ENCODE results near the gene TMEM89. TPM values are rescaled to one million over a fixed set of nuclear protein-coding genes. Genes with fewer than 3 reads are reported as not detected.
A peak's percentile ranks its signal among the peaks of the same experiment; 100 is the strongest.

TMEM89 gene, protein sequence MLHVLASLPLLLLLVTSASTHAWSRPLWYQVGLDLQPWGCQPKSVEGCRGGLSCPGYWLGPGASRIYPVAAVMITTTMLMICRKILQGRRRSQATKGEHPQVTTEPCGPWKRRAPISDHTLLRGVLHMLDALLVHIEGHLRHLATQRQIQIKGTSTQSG
- total RNA-seq = not detected

GRCh38 chr3:48621461-48621869, at the start of gene TMEM89:
Gene TMEM89, minus strand, starts transcription at chr3:48621769. Its CDS starts 13 bp downstream, at chr3:48621756.
- no peak for DNase-seq

GRCh38 chr3:48664929-48665328, 43.4 kb upstream of the TMEM89 start:
- DNase-seq = no peak

DNA sequence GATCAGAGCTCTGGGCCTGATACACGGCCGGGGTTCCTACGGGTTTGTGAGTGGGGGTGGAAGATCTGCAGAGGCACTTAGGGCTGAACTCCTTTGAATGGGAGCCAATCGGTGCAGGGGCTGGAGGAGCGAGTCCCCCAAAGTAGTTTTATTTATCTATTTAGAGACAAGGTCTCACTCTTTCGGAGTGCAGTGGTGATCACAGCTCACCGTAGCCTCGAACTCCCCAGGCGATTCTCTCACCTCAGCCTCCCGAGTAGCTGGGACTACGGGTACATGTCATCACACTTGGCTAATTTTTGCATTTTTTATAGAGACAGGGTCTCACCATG, 42.7 kb upstream of the TMEM89 start:
- no peak for DNase-seq

DNA sequence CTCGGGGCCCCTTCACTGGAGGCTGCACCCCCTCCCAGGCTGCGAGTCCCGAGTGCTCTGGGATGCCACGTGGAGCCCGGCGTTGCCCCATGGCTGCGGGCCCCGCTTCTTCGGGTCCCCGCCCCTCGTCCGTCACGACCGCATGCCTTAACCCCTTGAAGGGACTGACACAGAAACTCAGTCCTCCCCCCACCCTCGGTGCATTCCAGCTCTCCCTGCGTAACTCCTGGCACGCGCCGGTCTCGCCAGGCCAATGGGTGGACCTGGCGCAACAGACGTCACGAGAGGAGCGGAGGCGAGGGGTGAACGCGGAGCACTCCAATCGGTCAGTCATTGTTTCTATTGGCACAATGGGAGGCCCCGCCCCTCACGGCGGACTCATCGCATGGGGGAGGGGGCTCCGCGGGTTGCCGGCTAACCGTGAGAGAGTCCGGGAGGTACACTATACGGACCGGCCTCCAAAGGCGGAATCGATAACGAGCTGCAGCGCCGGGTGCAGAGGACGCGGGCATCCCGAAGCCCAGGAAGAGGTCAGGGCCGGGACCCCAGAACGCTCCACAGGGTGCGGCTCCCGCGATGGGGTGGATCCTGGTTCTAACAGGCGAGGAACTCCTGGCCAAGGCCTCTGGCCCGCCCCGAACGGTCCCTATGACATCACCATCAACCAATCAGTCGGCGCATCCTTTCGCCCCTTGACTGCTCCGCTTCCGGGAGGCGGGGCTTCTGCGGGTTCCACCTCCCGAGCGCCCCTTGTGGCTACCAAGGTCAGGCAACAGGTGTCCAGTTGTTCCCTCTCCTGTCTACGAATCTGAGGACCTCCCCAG, 42.1 kb upstream of the TMEM89 start:
- DNase-seq = peak; percentile 90

- DNase-seq = peak; percentile 78
Observed at GRCh38 chr3:48662753-48663488, 41.4 kb upstream of the TMEM89 start, which contains the start of gene CELSR3. Gene CELSR3, minus strand, starts transcription at chr3:48662886. Its CDS starts 252 bp downstream, at chr3:48662634.

- DNase-seq = no peak
Observed at GRCh38 chr3:48662145-48662752, 40.7 kb upstream of the TMEM89 start.

DNA sequence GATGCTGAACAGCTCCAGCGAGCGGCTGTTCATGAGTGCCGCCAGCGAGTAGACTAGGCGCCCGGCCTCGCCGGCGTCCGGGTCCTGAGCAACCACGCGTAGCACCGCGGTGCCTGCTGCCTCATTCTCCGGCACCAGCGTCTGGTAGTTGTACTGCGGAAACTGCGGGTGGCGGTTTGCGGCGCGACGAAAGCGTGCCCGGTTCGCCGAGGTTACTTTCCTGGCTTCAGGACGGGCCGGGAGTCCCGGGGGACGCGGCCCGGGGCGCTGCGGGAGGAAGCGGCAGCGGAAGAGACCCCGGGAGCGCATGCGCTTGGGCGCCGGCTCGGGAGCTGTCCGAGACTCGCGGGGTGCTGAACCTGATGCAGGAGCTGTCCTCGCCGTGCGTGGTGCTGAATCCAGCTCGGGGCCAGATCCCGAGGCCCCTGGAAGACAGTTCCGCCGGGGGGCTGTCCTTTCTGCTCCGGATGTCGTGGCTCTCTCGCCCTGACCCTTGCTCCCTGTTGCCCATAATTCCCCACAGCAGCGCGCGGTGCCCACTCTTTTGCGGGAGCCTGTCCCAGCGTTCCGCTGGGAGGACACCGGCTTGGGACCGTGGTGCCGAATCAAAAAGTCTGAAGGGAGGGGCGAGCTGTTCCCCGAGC, 40.1 kb upstream of the TMEM89 start:
- peak; percentile 71 for DNase-seq

DNA sequence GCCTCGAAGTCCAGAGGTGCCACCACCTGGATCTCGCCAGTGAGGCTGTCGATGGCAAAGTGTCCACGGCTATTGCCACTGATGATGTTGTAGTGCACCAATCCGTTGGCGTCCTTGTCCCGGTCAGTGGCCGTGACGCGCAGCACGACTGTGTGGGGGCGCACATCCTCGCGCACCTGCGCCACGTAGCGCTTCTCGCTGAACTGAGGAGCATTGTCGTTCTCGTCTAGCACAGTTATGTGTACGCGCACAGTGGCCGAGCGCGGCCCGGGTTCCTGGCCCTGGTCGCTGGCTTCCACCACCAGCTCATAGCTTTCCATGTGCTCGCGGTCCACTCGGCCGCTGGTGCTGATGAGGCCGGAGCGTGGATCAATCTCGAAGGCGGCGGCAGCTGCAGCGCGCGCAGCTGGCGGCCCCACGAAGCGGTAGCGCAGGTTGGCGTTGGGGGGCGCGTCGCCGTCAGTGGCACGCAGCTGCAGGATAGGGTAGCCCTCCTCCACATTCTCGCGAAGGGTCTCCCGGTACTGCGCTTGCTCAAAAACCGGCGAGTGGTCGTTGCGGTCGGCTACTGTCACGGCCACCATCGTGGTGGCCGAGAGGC, 39.3 kb upstream of the TMEM89 start:
- no peak for DNase-seq

DNA sequence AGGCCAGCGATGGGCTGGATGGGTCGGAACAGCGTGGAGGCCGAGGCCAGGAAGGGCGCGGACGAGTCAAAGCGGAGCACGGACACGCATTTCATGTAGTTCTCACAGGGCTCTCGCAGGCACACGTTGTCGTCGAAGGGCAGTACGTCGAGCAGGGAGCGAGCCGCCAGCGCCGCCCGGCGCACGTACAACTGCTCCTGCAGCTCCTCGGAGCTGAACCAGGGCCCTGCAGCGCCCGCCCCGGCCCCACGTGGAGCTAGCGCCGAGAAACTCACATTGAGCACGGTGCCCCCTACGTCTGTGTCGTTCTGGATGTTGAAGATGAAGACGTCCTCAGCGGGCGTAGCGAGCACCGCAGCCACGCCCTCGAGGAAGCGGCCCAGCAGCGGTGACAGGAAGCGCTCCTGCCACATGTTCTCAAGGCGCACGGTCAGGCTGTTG, 35.3 kb upstream of the TMEM89 start:
- DNase-seq = no peak

- DNase-seq = no peak
Observed at GRCh38 chr3:48656061-48656840, 34.7 kb upstream of the TMEM89 start.

- no peak for DNase-seq
Observed at GRCh38 chr3:48655606-48656005, 34.0 kb upstream of the TMEM89 start.

GRCh38 chr3:48655063-48655462, 33.5 kb upstream of the TMEM89 start:
- DNase-seq = no peak

DNA sequence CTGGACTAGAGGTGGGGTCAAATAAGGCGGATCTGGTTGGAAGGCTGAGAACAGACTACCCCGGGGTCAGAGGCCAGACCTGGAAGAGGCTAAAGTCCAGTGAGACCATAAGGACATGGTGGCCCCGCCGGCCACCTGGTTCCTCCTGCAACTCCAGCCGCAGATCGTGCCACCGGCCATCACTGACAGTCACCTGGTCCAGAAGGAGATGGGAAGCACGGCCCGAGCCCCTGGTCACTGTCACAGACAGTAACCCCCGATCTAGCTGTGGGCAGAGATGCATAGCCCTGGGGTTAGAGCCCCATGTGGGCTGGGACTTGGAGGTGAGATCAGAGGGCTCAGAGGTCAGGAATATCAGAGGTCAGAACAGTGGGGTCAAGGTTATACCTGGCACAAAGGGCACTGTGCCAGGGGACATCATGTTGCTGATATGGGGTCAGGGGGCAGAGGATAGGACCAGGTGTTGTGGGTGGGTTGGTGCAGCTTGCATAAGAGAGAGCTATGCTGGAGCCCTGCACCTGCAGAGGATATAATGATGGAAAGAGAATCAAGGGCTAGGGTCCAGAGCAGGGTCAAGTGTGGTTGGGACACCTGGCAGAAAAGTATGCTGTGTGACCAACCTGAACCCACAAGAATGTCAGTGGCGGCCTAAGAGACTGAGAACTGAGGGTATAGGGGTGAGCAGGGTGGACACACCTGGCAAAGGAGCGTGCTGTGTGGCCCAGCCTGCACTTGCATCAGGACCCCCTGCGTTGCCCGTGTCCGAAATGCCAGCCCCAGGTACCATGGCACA, 31.6 kb upstream of the TMEM89 start:
- DNase-seq = no peak

DNA sequence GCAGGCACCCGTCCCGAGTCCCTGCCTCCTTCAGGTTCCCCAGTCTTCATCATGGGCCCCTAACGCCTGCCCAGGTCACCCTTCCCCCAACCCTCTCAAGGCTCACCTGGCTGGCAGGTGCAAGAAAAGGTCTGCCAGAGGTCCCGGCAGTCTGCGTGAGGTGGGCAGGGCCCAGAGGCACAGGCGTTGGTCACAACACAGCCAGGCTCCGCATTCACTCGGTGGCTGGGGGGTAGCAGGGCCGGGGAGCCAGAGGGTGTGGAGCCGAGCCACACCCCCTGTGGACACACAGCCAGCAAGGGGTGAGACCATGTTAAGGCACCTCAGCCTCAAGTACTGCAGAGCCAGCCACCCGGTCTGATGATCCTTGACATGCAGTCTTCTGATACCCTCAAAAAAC, 30.2 kb upstream of the TMEM89 start:
- DNase-seq = no peak

DNA sequence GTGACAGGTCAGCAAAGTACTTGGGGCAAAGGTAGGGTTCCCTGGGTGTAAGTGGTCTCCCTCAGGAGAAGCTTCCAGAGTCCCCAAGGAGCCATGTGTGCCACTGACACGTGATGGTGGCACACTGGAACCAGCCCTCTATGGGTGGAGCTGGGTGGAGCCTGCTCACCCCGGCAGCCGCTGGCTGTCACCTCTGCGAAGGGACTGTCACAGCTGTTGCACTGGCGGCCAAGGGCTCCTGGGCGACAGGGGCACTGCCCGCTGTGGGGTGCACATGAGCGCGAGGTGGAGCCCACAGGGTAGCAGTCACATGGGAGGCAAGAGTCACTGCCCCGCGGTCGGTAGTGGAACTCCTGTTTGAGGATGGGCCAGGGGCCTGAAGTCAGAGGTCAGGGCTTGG, 29.2 kb upstream of the TMEM89 start:
- DNase-seq = no peak

DNA sequence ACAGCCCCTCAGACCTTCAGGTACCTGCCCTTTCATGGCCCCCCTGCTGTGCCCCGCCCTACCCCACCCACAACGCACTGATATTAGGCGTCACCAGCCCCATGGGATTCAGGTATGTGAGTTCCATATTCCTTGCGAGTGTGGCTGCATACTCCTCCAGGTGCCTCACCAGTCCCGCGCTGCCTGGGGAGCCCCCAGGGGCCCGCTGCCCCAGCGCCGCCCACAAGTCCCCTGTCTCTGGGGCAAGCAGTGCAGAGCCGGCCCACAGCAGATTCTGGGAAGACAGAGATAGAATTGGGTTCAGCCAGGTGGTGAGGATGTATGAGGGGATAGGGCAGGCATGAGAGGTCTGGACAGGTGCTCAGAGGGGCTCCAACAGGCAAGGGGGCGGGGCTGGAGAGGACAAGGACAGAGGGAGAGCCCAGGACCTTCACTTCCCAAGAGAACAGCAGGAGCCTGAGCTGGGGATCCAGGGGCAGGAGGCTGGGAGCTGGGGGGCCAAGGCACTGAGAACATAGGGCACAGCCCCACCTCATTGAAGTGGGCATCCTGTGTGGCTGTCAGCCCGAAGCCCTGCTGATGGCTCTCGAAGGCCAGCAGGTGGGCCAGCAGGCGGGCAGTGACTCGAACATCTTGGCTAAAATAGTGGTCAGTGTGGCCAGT, 26.8 kb upstream of the TMEM89 start:
- DNase-seq = no peak

GRCh38 chr3:48647714-48648113, 26.1 kb upstream of the TMEM89 start:
- DNase-seq = no peak

DNA sequence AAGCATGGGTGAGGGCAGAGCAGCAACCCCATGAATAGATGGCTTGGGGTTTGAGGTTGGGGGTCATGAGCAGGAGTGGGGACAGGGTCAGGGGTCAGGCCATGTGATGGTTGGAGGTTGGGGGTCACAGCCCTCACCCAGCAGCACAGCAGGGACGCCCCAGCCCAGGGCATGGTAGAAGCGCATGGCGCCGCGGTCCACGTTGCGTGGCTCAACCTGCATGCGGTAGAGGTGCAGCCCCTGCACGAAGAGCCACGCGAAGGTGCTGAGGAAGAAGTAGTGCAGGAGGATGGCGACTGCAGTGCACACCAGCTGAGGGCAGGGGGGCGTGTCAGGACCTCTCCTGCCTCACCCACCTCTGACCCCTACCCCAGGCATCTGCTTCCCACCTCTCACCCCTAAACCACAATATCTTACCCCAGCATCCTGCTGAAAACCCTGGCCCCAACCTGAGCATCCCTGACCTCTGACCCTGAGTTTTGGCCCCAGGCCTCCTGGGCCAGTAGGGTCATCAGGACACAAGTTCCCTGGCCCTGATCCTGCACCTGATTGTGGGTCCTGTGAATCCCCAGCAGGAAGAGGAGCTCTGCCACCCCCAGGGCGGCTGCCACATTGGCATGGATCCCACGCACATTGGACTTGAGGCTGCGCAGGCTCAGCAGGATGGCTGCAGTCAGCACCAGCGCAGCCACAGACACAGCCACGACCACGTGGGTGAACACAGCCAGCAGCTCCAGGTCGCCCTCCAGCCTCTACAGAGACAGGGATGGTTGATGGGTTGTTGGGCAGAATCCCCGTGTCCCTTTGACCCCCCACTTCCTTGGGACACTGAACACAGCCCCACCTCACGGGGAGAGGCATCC, 23.6 kb upstream of the TMEM89 start:
- no peak for DNase-seq

- no peak for DNase-seq
Observed at GRCh38 chr3:48642605-48643004, 21.0 kb upstream of the TMEM89 start.
